GM19035 (cell line): ENCODE data around the gene CLBA1.

Experiments used
- ATAC-seq: cut with Tn5 transposase; IDR thresholded peaks from one replicate; pipeline ENCODE4 v1.9.1; 2021; ENCODE audit not compliant: unreplicated experiment

CLBA1 gene

GRCh38 chr14:104979758-104980610 lies 5.6 kb upstream of the CLBA1 start:
- ATAC-seq: no peak

- ATAC-seq: no peak
Measured at GRCh38 chr14:104980611-104981531, 4.7 kb upstream of the CLBA1 start.

GRCh38 chr14:104981699-104982541 lies 3.7 kb upstream of the CLBA1 start:
- no peak for ATAC-seq

- ATAC-seq: no peak
Measured at GRCh38 chr14:104982548-104983230, 2.9 kb upstream of the CLBA1 start.

GRCh38 chr14:104983231-104983721 lies 2.3 kb upstream of the CLBA1 start:
- ATAC-seq: no peak

- ATAC-seq: no peak
Measured at GRCh38 chr14:104984056-104984894, 1.3 kb upstream of the CLBA1 start.

- no peak for ATAC-seq
Measured at GRCh38 chr14:104986487-104987164, 1.0 kb downstream of the CLBA1 start.

GRCh38 chr14:104989236-104989950 lies 3.8 kb downstream of the CLBA1 start:
- ATAC-seq: no peak

GRCh38 chr14:104989951-104990303 lies 4.3 kb downstream of the CLBA1 start:
- ATAC-seq: no peak

GRCh38 chr14:104991896-104992230 lies 6.3 kb downstream of the CLBA1 start:
- no peak for ATAC-seq

- ATAC-seq: no peak
Measured at GRCh38 chr14:104992501-104992900, 6.9 kb downstream of the CLBA1 start.

- no peak for ATAC-seq
Measured at GRCh38 chr14:104993306-104993705, 7.7 kb downstream of the CLBA1 start.

- ATAC-seq: no peak
Measured at GRCh38 chr14:104993808-104994591, 8.4 kb downstream of the CLBA1 start.

GRCh38 chr14:104994978-104995377 lies 9.4 kb downstream of the CLBA1 start:
- no peak for ATAC-seq

GRCh38 chr14:104996032-104996431 lies 10.4 kb downstream of the CLBA1 start:
- no peak for ATAC-seq

- no peak for ATAC-seq
Measured at GRCh38 chr14:104996483-104996882, 10.9 kb downstream of the CLBA1 start.

GRCh38 chr14:104998801-104999200 lies 13.2 kb downstream of the CLBA1 start:
- no peak for ATAC-seq

GRCh38 chr14:104999361-104999760 lies 13.8 kb downstream of the CLBA1 start:
- ATAC-seq: no peak
